H9 (cell line): ENCODE data around the gene ERP27. TPM values are rescaled to one million over a fixed set of nuclear protein-coding genes. Genes with fewer than 3 reads are reported as not detected.

ENCODE experiments used
- DNase-seq: peaks from one replicate; pipeline ENCODE4 v3.0.0-alpha.2; 2017
- H2AFZ ChIP-seq: one replicate; pipeline ENCODE4 v1.6.1; 2013; ENCODE audit warnings: mild to moderate bottlenecking, low read length, control low read depth, moderate library complexity
- H2AK5ac ChIP-seq: 2 replicates; pipeline ENCODE4 v1.6.1; 2013; ENCODE audit warnings: low read length, control low read depth, mixed read lengths; ENCODE audit not compliant: insufficient read length
- H2BK120ac ChIP-seq: one replicate; pipeline ENCODE4 v1.6.1; 2013; ENCODE audit warnings: low read depth, mild to moderate bottlenecking, low read length, control low read depth, inconsistent platforms; ENCODE audit not compliant: poor library complexity, severe bottlenecking
- H2BK12ac ChIP-seq: 2 replicates; pipeline ENCODE4 v1.6.1; 2013; ENCODE audit warnings: low read length, control low read depth, mixed read lengths, low read depth; ENCODE audit not compliant: insufficient read length
- H2BK15ac ChIP-seq: 2 replicates; pipeline ENCODE4 v1.6.1; 2013; ENCODE audit warnings: low read depth, low read length, control low read depth
- H2BK20ac ChIP-seq: one replicate; pipeline ENCODE4 v1.6.1; 2013; ENCODE audit warnings: low read depth, mild to moderate bottlenecking, low read length, control low read depth, inconsistent platforms; ENCODE audit not compliant: poor library complexity, severe bottlenecking
- H2BK5ac ChIP-seq: 2 replicates; pipeline ENCODE4 v1.6.1; 2013; ENCODE audit warnings: low read length, control low read depth, mixed read lengths; ENCODE audit not compliant: insufficient read length
- H3K14ac ChIP-seq: 2 replicates; pipeline ENCODE4 v1.6.1; 2013; ENCODE audit warnings: low read length, control low read depth; ENCODE audit not compliant: insufficient read depth
- H3K18ac ChIP-seq: 2 replicates; pipeline ENCODE4 v1.6.1; 2013; ENCODE audit warnings: low read depth, mild to moderate bottlenecking, mixed read lengths, low read length, control low read depth; ENCODE audit not compliant: insufficient read length
- H3K23ac ChIP-seq: 2 replicates; pipeline ENCODE4 v1.6.1; 2013; ENCODE audit warnings: low read length, control low read depth, mixed read lengths, low read depth; ENCODE audit not compliant: insufficient read length
- H3K23me2 ChIP-seq: 2 replicates; pipeline ENCODE4 v1.6.1; 2013; ENCODE audit warnings: low read depth, mild to moderate bottlenecking, mixed read lengths, low read length, control low read depth; ENCODE audit not compliant: insufficient read length, poor library complexity, severe bottlenecking
- H3K27ac ChIP-seq: 2 replicates; pipeline ENCODE4 v1.5.1; 2013; ENCODE audit warnings: low read length, control low read depth, mixed read lengths, low read depth; ENCODE audit not compliant: insufficient read length
- H3K27me3 ChIP-seq: 2 replicates; pipeline ENCODE4 v1.6.1; 2013; ENCODE audit warnings: low read length, control low read depth, inconsistent platforms; ENCODE audit not compliant: insufficient read depth
- H3K4ac ChIP-seq: 2 replicates; pipeline ENCODE4 v1.6.1; 2013; ENCODE audit warnings: low read depth, mild to moderate bottlenecking, control low read depth, inconsistent platforms, low read length, moderate library complexity
- H3K4me1 ChIP-seq: 2 replicates; pipeline ENCODE4 v1.6.1; 2013; ENCODE audit warnings: low read length, control low read depth, inconsistent platforms; ENCODE audit not compliant: insufficient read depth
- H3K4me2 ChIP-seq: 2 replicates; pipeline ENCODE4 v1.6.1; 2013; ENCODE audit warnings: low read length, control low read depth, mixed read lengths; ENCODE audit not compliant: insufficient read length, insufficient read depth
- H3K56ac ChIP-seq: 2 replicates; pipeline ENCODE4 v1.6.1; 2013; ENCODE audit warnings: low read depth, mild to moderate bottlenecking, mixed read lengths, low read length, control low read depth; ENCODE audit not compliant: insufficient read length
- H3K79me1 ChIP-seq: 2 replicates; pipeline ENCODE4 v1.6.1; 2013; ENCODE audit warnings: low read depth, mild to moderate bottlenecking, moderate library complexity, low read length, control low read depth, inconsistent platforms; ENCODE audit not compliant: insufficient read depth, poor library complexity, severe bottlenecking
- H3K79me2 ChIP-seq: 2 replicates; pipeline ENCODE4 v1.6.1; 2013; ENCODE audit warnings: low read length, control low read depth, inconsistent platforms; ENCODE audit not compliant: insufficient read depth
- H3K9ac ChIP-seq: 2 replicates; pipeline ENCODE4 v1.6.1; 2013; ENCODE audit warnings: low read length, control low read depth, mixed read lengths; ENCODE audit not compliant: insufficient read length; ENCODE audit errors: extremely low read depth
- H3K9me3 ChIP-seq: one replicate; pipeline ENCODE4 v1.6.1; 2013; ENCODE audit warnings: low read depth, low read length, inconsistent platforms; ENCODE audit not compliant: control insufficient read depth
- H3T11ph ChIP-seq: one replicate; pipeline ENCODE4 v1.6.1; 2013; ENCODE audit warnings: mild to moderate bottlenecking, low read length, control low read depth, inconsistent platforms
- H4K20me1 ChIP-seq: one replicate; pipeline ENCODE4 v1.6.1; 2013; ENCODE audit not compliant: control insufficient read depth, insufficient read length, insufficient read depth
- H4K5ac ChIP-seq: 2 replicates; pipeline ENCODE4 v1.6.1; 2013; ENCODE audit warnings: low read depth, mild to moderate bottlenecking, mixed read lengths, low read length, control low read depth; ENCODE audit not compliant: insufficient read length
- H4K8ac ChIP-seq: replicated peaks from 2 replicates; pipeline ENCODE4 v1.6.1; 2013; ENCODE audit warnings: low read length, control low read depth, mixed read lengths, low read depth; ENCODE audit not compliant: insufficient read length
- H4K91ac ChIP-seq: 2 replicates; pipeline ENCODE4 v1.6.1; 2013; ENCODE audit warnings: low read depth, mild to moderate bottlenecking, moderate library complexity, mixed read lengths, low read length, control low read depth; ENCODE audit not compliant: insufficient read length
- H3K27ac Mint-ChIP-seq, 3 experiments: 2 replicates in 2 of 3; 3 replicates in 1 of 3; pipeline ENCODE4 v1.8.0; 2020 to 2021; ENCODE audit warnings: mixed read lengths in 3 of 3, mild to moderate bottlenecking in 1 of 3, moderate library complexity in 1 of 3
- H3K27me3 Mint-ChIP-seq: 2 replicates; pipeline ENCODE4 v1.8.0; 2021; ENCODE audit warnings: low read depth, mild to moderate bottlenecking, moderate library complexity, mixed read lengths
- H3K36me3 Mint-ChIP-seq, 3 experiments: 2 replicates in 2 of 3; 3 replicates in 1 of 3; pipeline ENCODE4 v1.8.0; 2020 to 2021; ENCODE audit warnings: low read depth in 3 of 3, mixed read lengths in 3 of 3; ENCODE audit not compliant: insufficient read depth in 1 of 3
- H3K4me1 Mint-ChIP-seq, 2 experiments: 2 replicates each; pipeline ENCODE4 v1.8.0; 2020; ENCODE audit warnings: mixed read lengths in 2 of 2
- H3K4me3 Mint-ChIP-seq, 2 experiments: 2 replicates in 1 of 2; 3 replicates in 1 of 2; pipeline ENCODE4 v1.8.0; 2020 to 2021; ENCODE audit warnings: mild to moderate bottlenecking in 2 of 2, mixed read lengths in 2 of 2, moderate library complexity in 1 of 2
- H3K9me3 Mint-ChIP-seq, 2 experiments: 2 replicates in 1 of 2; 3 replicates in 1 of 2; pipeline ENCODE4 v1.8.0; 2020; ENCODE audit warnings: mild to moderate bottlenecking in 2 of 2, mixed read lengths in 2 of 2, moderate library complexity in 1 of 2
- CTCF ChIP-seq: fragments of 200-600 bp; sonication (generic); conservative IDR thresholded peaks from 3 replicates; pipeline ENCODE4 v1.8.0; 2021; ENCODE audit warnings: antibody characterized with exemption, mild to moderate bottlenecking
- WGBS: extraction: QIAGEN DNeasy Blood & Tissue Kit; methylation state at CpG from one replicate; pipeline ENCODE4 v1.1.7; 2013; ENCODE audit warnings: missing lambda C conversion rate, low lambda C conversion rate, mixed read lengths; ENCODE audit not compliant: insufficient read length; ENCODE audit errors: extremely low coverage; 5-methylcytosine and 5-hydroxymethylcytosine counted together
- total RNA-seq: library from RNA; stranded (reverse); gene quantifications from 2 replicates; pipeline ENCODE4 v1.2.1, GENCODE V29; 2021

ERP27 gene
- total RNA-seq, 1 experiment from 2014 or later: not detected

GRCh38 chr12:14954269-14954668 lies 15.9 kb upstream of the ERP27 start:
- Mint-ChIP-seq H3K27me3 (no peaks in the 10 kb centered on the region; the same call in 1 of the 2 replicates), H3K4me1 (peaks cover 3 to 6% of the 10 kb centered on the region in 2 experiments; a peak in 1 of 4 replicates), H3K4me3 (no peak overlapping the region), H3K36me3 (no peaks in the 10 kb centered on the region), H3K27ac (no peak overlapping the region), H3K9me3 (no peaks in the 10 kb centered on the region)
- H4K5ac ChIP-seq: no peak overlapping the region
- H3K14ac ChIP-seq: no peak overlapping the region
- H3K79me1 ChIP-seq: no peaks in the 10 kb centered on the region
- no peaks in the 10 kb centered on the region for H3K9me3 ChIP-seq
- no peak for TF ChIP-seq CTCF
- no peak overlapping the region for H3K4ac ChIP-seq
- no peak overlapping the region for H3K4me2 ChIP-seq
- H3K79me2 ChIP-seq: no peaks in the 10 kb centered on the region
- no peak overlapping the region for H3T11ph ChIP-seq
- no peak overlapping the region for H2BK12ac ChIP-seq
- no peak for DNase-seq
- no peaks in the 10 kb centered on the region for H3K23me2 ChIP-seq
- H3K56ac ChIP-seq: no peak overlapping the region
- H3K9ac ChIP-seq: no peak overlapping the region
- no peak overlapping the region for H3K18ac ChIP-seq
- no peak overlapping the region for H3K23ac ChIP-seq
- H4K91ac ChIP-seq: no peak overlapping the region
- no peak overlapping the region for H2AFZ ChIP-seq
- H3K27me3 ChIP-seq: no peaks in the 10 kb centered on the region
- no peak overlapping the region for H2BK120ac ChIP-seq
- peaks cover 8% of the 10 kb centered on the region; the same call in 1 of the 2 replicates for H3K4me1 ChIP-seq
- H2BK20ac ChIP-seq: no peak overlapping the region
- H4K8ac ChIP-seq: no peak overlapping the region
- no peak overlapping the region for H2AK5ac ChIP-seq
- H2BK5ac ChIP-seq: no peak overlapping the region
- WGBS: no CpG with 5 or more reads among the region's 4 CpGs
- no peak overlapping the region for H3K27ac ChIP-seq
- H4K20me1 ChIP-seq: no peaks in the 10 kb centered on the region
- no peak overlapping the region for H2BK15ac ChIP-seq
